GM10266 (cell line): Measurements from ENCODE around the gene RAB1A.

Experiments used
- DNase-seq: peaks from one replicate; pipeline ENCODE4 v3.0.0; 2012; ENCODE audit errors: extremely low spot score
- CTCF ChIP-seq: IDR thresholded peaks from 2 replicates; pipeline ENCODE4 v1.5.1; 2012; ENCODE audit warnings: mild to moderate bottlenecking, low read depth; ENCODE audit not compliant: control insufficient read depth, insufficient read depth; ENCODE audit errors: missing control alignments

RAB1A gene

GRCh38 chr2:65057391-65058052, 72.4 kb downstream of the RAB1A start:
- TF ChIP-seq CTCF = no peak
- DNase-seq = peak; percentile 76

GRCh38 chr2:65057054-65057375, 72.9 kb downstream of the RAB1A start:
- no peak for TF ChIP-seq CTCF
- DNase-seq = no peak

GRCh38 chr2:65056215-65057053, 73.5 kb downstream of the RAB1A start, which contains the start of gene CEP68:
Gene CEP68 (plus strand): TSS chr2:65056416. CDS start chr2:65069445, 13,029 bp downstream.
- no peak for TF ChIP-seq CTCF
- peak; percentile 97 for DNase-seq

GRCh38 chr2:65055422-65056214, 74.3 kb downstream of the RAB1A start:
- DNase-seq = peak; percentile 56
- no peak for TF ChIP-seq CTCF

GRCh38 chr2:65054749-65055421, 75.0 kb downstream of the RAB1A start:
- no peak for DNase-seq
- no peak for TF ChIP-seq CTCF

GRCh38 chr2:65053199-65053598, 76.7 kb downstream of the RAB1A start:
- DNase-seq = peak; percentile 81
- no peak for TF ChIP-seq CTCF
